ENCODE data around the gene UNC79. TPM values are rescaled to one million over a fixed set of nuclear protein-coding genes. Genes with fewer than 3 reads are reported as not detected.

Gene UNC79
- total RNA-seq, 1 donor from 2014 or later = 2.4 TPM

DNA sequence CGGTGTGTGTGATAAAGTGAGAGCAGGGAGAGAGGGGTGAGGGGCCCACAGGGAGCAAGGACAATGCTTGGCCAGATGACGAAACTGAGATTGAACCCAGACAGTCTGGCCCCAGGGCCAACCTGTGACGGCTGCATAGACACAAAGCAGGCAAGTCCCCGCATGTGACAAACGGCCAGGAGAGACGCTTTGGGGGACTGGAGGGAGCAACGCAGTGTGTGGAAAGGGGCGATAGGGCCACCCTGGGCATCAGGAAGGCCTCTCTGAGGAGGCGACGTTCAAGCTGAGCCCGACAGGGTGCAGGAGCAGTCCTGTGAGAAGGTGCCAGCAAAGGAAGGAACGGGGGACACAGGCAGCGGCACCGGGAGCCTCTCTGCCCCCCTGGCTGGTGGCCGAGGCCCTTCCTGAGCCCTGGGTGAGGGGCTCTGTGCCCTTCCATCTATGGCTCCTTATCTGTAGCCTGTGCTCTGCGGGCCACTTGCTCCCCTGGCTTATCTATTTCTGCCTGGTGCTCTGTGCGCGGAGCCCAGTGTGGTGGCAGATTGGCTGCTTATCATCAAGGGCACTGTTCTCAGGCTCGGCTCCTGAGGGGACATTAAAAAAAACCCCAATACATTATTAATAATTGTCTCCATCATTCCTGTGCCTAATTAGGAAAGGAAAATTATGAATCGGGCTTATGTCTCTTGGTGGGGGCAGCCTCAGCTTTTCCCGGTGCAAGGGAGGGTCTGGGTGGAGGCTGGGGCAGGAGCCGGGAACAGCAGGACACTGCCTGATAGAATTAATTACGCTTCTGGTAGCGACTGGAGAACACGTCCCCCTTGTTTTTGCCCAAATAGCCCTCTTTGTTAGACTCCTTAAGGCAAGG, 317.7 kb downstream of the UNC79 start:
- peak; percentile 29 for DNase-seq (ENCODE audit: low spot score)

DNA sequence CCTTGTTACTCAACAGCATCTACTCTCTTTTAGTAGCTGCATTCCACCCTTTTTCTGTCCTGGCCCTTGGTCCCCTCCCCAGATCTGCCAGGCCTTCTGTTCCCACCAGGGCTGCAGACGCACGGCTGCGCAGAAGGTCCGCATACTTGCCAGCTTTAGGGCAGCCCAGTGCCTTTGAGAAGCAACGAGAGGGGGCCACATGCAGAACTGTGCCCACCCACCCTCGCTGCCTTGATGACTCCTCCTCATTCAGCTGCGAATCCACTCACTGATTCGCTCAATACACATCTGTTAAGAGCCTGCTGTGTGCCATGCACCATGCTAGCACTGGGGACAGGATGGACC, 318.3 kb downstream of the UNC79 start:
- DNase-seq (ENCODE audit: low spot score) = no peak

DNA sequence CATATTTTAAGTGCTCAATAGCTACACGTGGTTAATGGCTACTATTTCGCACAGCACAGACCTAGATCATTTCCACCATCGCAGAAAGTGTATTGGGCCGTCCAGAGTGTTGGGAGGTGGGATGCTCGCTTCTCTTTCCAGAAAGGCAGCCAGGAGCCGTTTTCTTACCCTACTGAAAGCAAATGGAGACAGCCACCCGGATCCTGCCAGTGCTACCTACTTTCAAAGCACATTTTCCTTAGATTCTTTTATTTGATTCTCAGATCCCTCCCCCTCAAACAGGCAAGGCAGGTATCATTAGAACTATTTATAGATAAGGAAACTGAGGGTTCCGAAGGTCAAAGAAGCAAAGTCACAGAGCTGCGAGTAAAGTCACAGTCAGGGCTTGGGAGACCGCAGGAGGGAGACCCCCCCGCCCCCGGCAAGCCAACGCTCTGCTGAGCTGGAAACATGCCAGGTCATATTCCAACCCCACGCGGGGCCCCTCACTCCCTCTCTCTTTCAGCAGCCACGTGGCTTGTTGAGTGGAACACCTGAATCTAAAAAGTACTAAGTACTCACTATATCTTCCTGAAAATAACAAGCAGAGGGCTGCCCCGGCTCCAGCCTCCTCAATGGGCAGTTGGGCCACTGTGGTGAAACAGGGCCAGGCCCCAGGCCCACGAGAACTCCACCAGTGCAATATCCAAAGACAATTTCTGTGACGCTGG, 321.4 kb downstream of the UNC79 start:
- no peak for DNase-seq (ENCODE audit: low spot score)

DNA sequence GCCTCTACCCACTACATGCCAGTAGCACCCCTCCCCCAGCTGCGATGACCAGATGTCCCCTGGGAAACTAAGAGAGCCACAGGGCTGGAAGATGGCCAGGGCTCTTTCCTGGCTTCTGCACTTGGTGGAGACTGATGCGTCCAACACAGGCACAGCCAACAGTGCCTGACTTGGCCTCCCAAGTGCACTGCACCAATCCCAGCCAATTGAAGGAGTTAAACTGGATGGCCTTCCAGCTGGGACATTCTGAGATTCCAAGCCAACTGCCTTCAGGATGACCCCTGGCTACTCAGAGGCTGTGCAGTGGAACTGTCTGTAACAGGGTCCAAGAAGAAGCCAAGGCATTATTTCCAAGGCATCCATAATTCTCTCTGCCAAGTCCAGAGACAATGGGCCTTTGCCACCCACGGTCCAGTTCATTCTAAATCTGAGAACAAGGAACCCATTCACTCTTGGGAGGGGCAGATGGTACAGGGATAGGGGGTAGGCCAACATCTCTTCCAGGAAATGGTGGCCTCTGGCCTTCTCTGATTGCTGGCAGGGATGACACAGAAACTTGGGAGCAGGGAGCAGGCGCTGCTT, 322.3 kb downstream of the UNC79 start:
- no peak for DNase-seq (ENCODE audit: low spot score)

DNA sequence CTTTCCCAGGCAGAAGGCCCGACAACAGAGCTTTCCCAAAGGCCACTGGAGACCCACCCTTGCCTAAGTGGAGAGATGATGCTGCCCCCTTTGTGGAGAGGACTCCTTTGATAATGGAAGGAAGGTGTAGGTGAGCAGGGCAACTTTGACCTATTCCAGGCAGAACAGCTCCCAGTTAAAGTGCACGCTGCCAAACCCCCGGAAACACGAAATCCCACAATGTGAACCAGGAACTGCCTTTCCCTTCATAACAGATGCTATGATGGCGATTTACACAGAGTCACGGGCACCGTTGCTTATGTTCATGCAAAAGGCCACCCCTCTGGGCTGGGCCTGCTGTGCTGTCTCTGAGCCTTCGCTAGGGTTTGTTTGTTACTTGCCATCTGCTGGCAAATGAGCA, 322.9 kb downstream of the UNC79 start:
- no peak for DNase-seq (ENCODE audit: low spot score)

DNA sequence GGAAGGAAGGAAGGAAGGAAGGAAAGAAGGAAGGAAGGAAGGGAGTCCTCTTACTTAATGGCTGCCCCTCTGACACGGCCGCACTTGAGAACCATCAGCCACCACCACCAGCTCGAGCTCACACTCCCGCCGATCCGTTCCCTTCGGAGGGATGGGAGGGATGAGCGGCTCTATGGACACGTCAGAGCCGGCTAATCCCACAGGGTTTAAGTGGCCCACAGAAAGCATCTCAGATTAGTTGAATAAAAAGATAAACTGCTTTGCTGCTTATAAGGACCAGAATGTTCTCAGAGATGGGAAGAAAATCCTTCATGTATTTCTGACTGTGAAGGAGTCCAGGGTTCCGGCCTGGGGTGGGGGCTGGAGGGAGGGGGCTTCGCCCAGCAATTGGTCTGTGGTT, 326.5 kb downstream of the UNC79 start:
- peak; percentile 91 for DNase-seq (ENCODE audit: low spot score)

Other genes starting within 250 kb of the UNC79 start
- 21.4 TPM for gene MOAP1, start 246.0 kb upstream of the UNC79 start, total RNA-seq (ENCODE audit: insufficient read depth, low replicate concordance)
- gene LYSET, start 245.6 kb upstream of the UNC79 start, total RNA-seq (ENCODE audit: insufficient read depth, low replicate concordance) = 4.8 TPM
- gene GON7, start 223.9 kb upstream of the UNC79 start, total RNA-seq (ENCODE audit: insufficient read depth, low replicate concordance) = 3.9 TPM
- 24.6 TPM for gene UBR7, start 223.7 kb upstream of the UNC79 start, total RNA-seq (ENCODE audit: insufficient read depth, low replicate concordance)
- 54.7 TPM for gene BTBD7, start 97.9 kb upstream of the UNC79 start, total RNA-seq (ENCODE audit: insufficient read depth, low replicate concordance)
- not detected for gene COX8C, start 83.8 kb upstream of the UNC79 start, total RNA-seq (ENCODE audit: insufficient read depth, low replicate concordance)